HG02763 (cell line): ENCODE data around the gene RNU1-4.
"Not testable (repeated sequence)": the region's sequence is repeated elsewhere in the genome, so short reads cannot be mapped to it uniquely, and the experiment has no call there.

Experiments used
- ATAC-seq: cut with Tn5 transposase; IDR thresholded peaks from one replicate; pipeline ENCODE4 v1.9.1; 2021; ENCODE audit warnings: mild to moderate bottlenecking, moderate library complexity; ENCODE audit not compliant: unreplicated experiment

RNU1-4 gene

GRCh38 chr1:16740047-16740964 is at the start of gene RNU1-4:
Gene RNU1-4 (plus strand): TSS chr1:16740516.
- peak; percentile 70 for ATAC-seq

GRCh38 chr1:16690971-16691682 is 49.2 kb upstream of the RNU1-4 start:
- not testable (repeated sequence) for ATAC-seq

- ATAC-seq = not testable (repeated sequence)
Observed at GRCh38 chr1:16692283-16692682, 48.0 kb upstream of the RNU1-4 start.

GRCh38 chr1:16692717-16693448 is 47.4 kb upstream of the RNU1-4 start:
- ATAC-seq = not testable (repeated sequence)

- not testable (repeated sequence) for ATAC-seq
Observed at GRCh38 chr1:16693449-16694307, 46.6 kb upstream of the RNU1-4 start.

GRCh38 chr1:16694308-16694702 is 46.0 kb upstream of the RNU1-4 start:
- not testable (repeated sequence) for ATAC-seq

- ATAC-seq = not testable (repeated sequence)
Observed at GRCh38 chr1:16696507-16697150, 43.7 kb upstream of the RNU1-4 start.

GRCh38 chr1:16697152-16697551 is 43.2 kb upstream of the RNU1-4 start:
- not testable (repeated sequence) for ATAC-seq

- not testable (repeated sequence) for ATAC-seq
Observed at GRCh38 chr1:16699440-16699839, 40.9 kb upstream of the RNU1-4 start.

- ATAC-seq = not testable (repeated sequence)
Observed at GRCh38 chr1:16700138-16700895, 40.0 kb upstream of the RNU1-4 start.

- not testable (repeated sequence) for ATAC-seq
Observed at GRCh38 chr1:16701189-16701588, 39.1 kb upstream of the RNU1-4 start.

- not testable (repeated sequence) for ATAC-seq
Observed at GRCh38 chr1:16702280-16702679, 38.0 kb upstream of the RNU1-4 start.

GRCh38 chr1:16703141-16703540 is 37.2 kb upstream of the RNU1-4 start:
- not testable (repeated sequence) for ATAC-seq

- ATAC-seq = not testable (repeated sequence)
Observed at GRCh38 chr1:16703602-16704001, 36.7 kb upstream of the RNU1-4 start.

- not testable (repeated sequence) for ATAC-seq
Observed at GRCh38 chr1:16704076-16704475, 36.2 kb upstream of the RNU1-4 start.

- ATAC-seq = not testable (repeated sequence)
Observed at GRCh38 chr1:16704502-16705100, 35.7 kb upstream of the RNU1-4 start.

GRCh38 chr1:16706302-16706701 is 34.0 kb upstream of the RNU1-4 start:
- not testable (repeated sequence) for ATAC-seq
